Measurements from ENCODE around the gene PCDHB8. TPM values are rescaled to one million over a fixed set of nuclear protein-coding genes. Genes with fewer than 3 reads are reported as not detected.
"Not testable (repeated sequence)": the region's sequence is repeated elsewhere in the genome, so short reads cannot be mapped to it uniquely, and the experiment has no call there.

Gene PCDHB8
- total RNA-seq, 2 experiments from 2014 or later, result not detected

DNA sequence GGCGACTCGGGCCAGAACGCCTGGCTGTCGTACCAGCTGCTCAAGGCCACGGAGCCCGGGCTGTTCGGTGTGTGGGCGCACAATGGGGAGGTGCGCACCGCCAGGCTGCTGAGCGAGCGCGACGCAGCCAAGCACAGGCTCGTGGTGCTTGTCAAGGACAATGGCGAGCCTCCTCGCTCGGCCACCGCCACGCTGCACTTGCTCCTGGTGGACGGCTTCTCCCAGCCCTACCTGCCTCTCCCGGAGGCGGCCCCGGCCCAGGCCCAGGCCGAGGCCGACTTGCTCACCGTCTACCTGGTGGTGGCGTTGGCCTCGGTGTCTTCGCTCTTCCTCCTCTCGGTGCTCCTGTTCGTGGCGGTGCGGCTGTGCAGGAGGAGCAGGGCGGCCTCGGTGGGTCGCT, 16.7 kb downstream of the PCDHB8 start:
- H3K4me3 Mint-ChIP-seq; CTCF ChIA-PET; DNase-seq; H3K36me3 Mint-ChIP-seq (ENCODE audit: low read depth); POLR2A ChIA-PET; H3K4me1 Mint-ChIP-seq; H3K27me3 Mint-ChIP-seq; H3K27ac Mint-ChIP-seq: not testable (repeated sequence)
- H3K9me3 Mint-ChIP-seq, result peaks cover 28% of the 10 kb centered on the region

DNA sequence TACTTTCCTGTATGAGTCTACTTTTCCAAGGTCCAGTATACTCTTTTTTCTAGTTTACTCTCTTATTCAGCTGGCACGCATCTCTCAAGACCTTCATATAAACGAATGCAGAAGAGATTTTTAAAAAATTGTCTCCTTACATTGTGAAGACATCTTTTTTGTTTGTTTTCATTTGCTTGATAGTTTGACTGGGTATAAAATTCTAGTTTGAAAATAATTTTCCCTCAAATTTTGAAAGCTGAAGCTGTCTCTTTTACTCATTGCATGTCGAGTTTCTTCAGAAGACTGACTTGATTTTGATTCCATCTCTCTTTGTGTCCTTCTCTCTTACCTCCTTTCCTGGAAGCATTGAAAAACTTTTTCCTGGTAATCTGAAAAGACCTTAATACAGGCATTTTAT, 18.8 kb downstream of the PCDHB8 start:
- no peaks in the 10 kb centered on the region for H3K4me1 Mint-ChIP-seq
- no peak overlapping the region for H3K27ac Mint-ChIP-seq
- no peaks in the 10 kb centered on the region for H3K36me3 Mint-ChIP-seq (ENCODE audit: low read depth)
- peaks cover 4% of the 10 kb centered on the region for H3K27me3 Mint-ChIP-seq
- CTCF ChIA-PET, result no interaction called here
- no peak overlapping the region for H3K4me3 Mint-ChIP-seq
- POLR2A ChIA-PET, result no interaction called here
- DNase-seq, result no peak
- peaks cover 37% of the 10 kb centered on the region for H3K9me3 Mint-ChIP-seq

DNA sequence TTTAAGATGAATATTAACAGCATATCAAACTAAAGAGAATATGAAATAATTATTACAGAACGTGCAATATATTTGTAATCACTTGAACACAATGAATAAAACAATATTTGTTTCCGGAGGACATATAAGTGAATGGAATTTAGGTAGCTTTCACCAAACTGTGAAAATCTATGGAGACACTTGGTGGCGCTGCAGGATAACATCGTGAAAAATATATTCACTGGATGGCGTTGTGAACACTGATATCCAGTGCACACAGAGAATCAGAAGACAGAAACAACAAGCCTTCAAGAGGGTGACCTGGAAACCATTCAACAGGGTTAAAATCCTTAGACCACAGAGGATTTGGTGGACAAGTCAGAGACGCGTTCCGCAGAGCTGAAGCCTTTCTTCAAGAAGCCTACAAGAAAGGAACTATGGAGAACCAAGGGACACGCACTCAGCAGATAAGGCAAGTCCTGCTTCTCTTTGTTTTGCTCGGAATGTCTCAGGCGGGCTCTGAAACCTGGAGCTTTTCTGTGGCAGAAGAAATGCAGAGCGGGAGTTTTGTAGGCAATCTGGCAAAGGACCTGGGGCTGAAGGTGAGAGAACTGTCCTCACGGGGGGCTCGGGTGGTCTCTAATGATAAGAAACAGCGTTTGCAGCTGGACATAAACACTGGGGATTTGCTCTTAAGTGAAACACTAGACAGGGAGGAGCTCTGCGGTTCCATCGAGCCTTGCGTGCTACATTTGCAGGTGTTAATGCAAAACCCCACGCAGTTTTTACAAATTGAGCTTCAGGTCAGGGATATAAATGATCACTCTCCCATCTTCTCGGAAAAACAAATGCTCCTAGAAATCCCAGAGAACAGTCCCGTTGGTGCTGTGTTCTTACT, 22.0 kb downstream of the PCDHB8 start, which contains the start of gene PCDHB11:
Gene PCDHB11, plus strand, starts transcription at position 269 of the 877 bp plus-strand sequence. Its CDS starts 148 bp downstream, at position 417.
- H3K27ac Mint-ChIP-seq, result no peak within 1 kb of the TSS
- ChIA-PET CTCF (no interaction called here), POLR2A (no interaction called here)
- DNase-seq, result no peak
- H3K36me3 Mint-ChIP-seq (ENCODE audit: low read depth), result peaks cover 2% of the 10 kb centered on the region
- no peak within 1 kb of the TSS for H3K4me3 Mint-ChIP-seq
- H3K27me3 Mint-ChIP-seq, result no peaks in the 10 kb centered on the region
- no peaks in the 10 kb centered on the region for H3K4me1 Mint-ChIP-seq
- H3K9me3 Mint-ChIP-seq, result peaks cover 25% of the 10 kb centered on the region

DNA sequence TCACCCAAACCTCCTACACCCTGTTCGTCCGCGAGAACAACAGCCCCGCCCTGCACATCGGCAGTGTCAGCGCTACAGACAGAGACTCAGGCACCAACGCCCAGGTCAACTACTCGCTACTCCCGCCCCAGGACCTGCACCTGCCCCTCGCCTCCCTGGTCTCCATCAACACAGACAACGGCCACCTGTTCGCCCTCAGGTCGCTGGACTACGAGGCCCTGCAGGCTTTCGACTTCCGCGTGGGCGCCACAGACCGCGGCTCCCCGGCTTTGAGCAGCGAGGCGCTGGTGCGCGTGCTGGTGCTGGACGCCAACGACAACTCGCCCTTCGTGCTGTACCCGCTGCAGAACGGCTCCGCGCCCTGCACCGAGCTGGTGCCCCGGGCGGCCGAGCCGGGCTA, 23.5 kb downstream of the PCDHB8 start:
- H3K27ac Mint-ChIP-seq; H3K4me1 Mint-ChIP-seq; H3K36me3 Mint-ChIP-seq (ENCODE audit: low read depth); H3K4me3 Mint-ChIP-seq; DNase-seq; H3K27me3 Mint-ChIP-seq; POLR2A ChIA-PET; CTCF ChIA-PET: not testable (repeated sequence)
- peaks cover 24% of the 10 kb centered on the region for H3K9me3 Mint-ChIP-seq

DNA sequence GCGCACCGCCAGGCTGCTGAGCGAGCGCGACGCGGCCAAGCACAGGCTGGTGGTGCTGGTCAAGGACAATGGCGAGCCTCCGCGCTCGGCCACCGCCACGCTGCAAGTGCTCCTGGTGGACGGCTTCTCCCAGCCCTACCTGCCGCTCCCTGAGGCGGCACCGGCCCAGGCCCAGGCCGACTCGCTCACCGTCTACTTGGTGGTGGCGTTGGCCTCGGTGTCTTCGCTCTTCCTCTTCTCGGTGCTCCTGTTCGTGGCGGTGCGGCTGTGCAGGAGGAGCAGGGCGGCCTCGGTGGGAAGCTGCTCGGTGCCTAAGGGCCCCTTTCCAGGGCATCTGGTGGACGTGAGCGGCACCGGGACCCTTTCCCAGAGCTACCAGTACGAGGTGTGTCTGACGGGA, 24.1 kb downstream of the PCDHB8 start:
- H3K4me1 Mint-ChIP-seq; POLR2A ChIA-PET; H3K4me3 Mint-ChIP-seq; CTCF ChIA-PET; H3K27ac Mint-ChIP-seq; H3K36me3 Mint-ChIP-seq (ENCODE audit: low read depth); DNase-seq; H3K27me3 Mint-ChIP-seq: not testable (repeated sequence)
- peaks cover 19% of the 10 kb centered on the region for H3K9me3 Mint-ChIP-seq

DNA sequence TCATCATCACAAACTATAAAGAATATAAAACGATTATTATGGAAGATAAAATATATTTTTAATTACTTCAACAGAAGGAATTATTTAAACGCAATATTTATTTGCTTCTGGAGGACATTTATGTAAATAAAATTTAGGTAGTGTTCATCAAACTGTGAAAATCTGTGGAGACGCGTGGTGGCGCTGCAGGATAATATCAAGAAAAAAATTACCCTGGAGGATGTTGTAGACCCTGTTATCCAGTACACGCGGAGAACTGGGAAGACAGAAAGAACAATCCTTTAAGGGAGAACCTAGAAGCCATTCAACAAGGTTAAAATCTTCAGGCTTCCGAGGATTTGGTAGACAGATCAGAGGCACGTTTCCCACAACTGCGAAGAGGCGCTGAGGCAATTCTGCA, 30.9 kb downstream of the PCDHB8 start, which contains the start of gene PCDHB12:
Gene PCDHB12, plus strand, starts transcription at position 242 of the 400 bp plus-strand sequence. CDS start 189 bp downstream, outside the sequence.
- no peak within 1 kb of the TSS for H3K27ac Mint-ChIP-seq
- H3K9me3 Mint-ChIP-seq, result peaks cover 4% of the 10 kb centered on the region
- POLR2A ChIA-PET, result no interaction called here
- H3K27me3 Mint-ChIP-seq, result peaks cover 9% of the 10 kb centered on the region
- CTCF ChIA-PET, result no interaction called here
- no peak within 1 kb of the TSS for H3K4me3 Mint-ChIP-seq
- H3K4me1 Mint-ChIP-seq, result no peaks in the 10 kb centered on the region
- DNase-seq, result no peak
- H3K36me3 Mint-ChIP-seq (ENCODE audit: low read depth), result peaks cover 2% of the 10 kb centered on the region

DNA sequence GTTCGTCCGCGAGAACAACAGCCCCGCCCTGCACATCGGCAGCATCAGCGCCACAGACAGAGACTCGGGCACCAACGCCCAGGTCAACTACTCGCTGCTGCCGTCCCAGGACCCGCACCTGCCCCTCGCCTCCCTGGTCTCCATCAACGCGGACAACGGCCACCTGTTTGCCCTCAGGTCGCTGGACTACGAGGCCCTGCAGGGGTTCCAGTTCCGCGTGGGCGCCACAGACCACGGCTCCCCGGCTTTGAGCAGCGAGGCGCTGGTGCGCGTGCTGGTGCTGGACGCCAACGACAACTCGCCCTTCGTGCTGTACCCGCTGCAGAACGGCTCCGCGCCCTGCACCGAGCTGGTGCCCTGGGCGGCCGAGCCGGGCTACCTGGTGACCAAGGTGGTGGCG, 32.7 kb downstream of the PCDHB8 start:
- DNase-seq; H3K36me3 Mint-ChIP-seq (ENCODE audit: low read depth); POLR2A ChIA-PET; H3K4me3 Mint-ChIP-seq; CTCF ChIA-PET; H3K27ac Mint-ChIP-seq; H3K4me1 Mint-ChIP-seq: not testable (repeated sequence)
- H3K9me3 Mint-ChIP-seq, result peaks cover 11% of the 10 kb centered on the region
- H3K27me3 Mint-ChIP-seq, result peaks cover 12% of the 10 kb centered on the region

DNA sequence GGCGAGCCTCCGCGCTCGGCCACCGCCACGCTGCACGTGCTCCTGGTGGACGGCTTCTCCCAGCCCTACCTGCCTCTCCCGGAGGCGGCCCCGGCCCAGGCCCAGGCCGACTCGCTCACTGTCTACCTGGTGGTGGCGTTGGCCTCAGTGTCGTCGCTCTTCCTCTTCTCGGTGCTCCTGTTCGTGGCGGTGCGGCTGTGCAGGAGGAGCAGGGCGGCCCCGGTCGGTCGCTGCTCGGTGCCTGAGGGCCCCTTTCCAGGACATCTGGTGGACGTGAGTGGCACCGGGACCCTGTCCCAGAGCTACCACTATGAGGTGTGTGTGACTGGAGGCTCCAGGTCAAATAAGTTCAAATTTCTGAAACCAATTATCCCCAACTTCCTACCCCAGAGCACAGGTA, 33.3 kb downstream of the PCDHB8 start:
- CTCF ChIA-PET; H3K4me3 Mint-ChIP-seq; H3K27ac Mint-ChIP-seq; H3K36me3 Mint-ChIP-seq (ENCODE audit: low read depth); H3K4me1 Mint-ChIP-seq; DNase-seq; POLR2A ChIA-PET: not testable (repeated sequence)
- peaks cover 12% of the 10 kb centered on the region for H3K9me3 Mint-ChIP-seq
- H3K27me3 Mint-ChIP-seq, result peaks cover 13% of the 10 kb centered on the region

DNA sequence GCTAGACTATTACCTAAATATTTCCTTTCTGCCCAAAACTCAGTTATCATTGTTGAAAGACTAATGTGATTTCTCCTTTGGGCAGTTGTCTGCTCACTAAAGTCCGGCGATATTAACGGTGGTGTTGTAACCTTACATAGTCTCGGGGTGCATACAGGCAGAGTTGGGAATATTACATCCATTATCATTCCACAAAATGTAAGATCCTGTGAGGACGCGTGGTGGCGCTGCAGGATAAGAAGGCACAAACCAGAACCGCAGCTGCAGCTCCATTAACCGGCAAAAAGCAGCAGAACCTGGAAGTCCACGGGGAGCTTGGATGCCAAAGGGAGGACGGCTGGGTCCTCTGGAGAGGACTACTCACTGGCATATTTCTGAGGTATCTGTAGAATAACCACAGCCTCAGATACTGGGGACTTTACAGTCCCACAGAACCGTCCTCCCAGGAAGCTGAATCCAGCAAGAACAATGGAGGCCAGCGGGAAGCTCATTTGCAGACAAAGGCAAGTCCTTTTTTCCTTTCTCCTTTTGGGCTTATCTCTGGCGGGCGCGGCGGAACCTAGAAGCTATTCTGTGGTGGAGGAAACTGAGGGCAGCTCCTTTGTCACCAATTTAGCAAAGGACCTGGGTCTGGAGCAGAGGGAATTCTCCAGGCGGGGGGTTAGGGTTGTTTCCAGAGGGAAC, 36.2 kb downstream of the PCDHB8 start, which contains the start of gene PCDHB13:
Gene PCDHB13, plus strand, starts transcription at position 264 of the 684 bp plus-strand sequence. Its CDS starts 205 bp downstream, at position 469.
- POLR2A ChIA-PET, DNase-seq: not testable (repeated sequence)

DNA sequence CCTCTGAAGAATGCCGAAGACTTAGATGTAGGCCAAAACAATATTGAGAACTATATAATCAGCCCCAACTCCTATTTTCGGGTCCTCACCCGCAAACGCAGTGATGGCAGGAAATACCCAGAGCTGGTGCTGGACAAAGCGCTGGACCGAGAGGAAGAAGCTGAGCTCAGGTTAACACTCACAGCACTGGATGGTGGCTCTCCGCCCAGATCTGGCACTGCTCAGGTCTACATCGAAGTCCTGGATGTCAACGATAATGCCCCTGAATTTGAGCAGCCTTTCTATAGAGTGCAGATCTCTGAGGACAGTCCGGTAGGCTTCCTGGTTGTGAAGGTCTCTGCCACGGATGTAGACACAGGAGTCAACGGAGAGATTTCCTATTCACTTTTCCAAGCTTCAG, 37.0 kb downstream of the PCDHB8 start:
- H3K9me3 Mint-ChIP-seq, result peaks cover 14% of the 10 kb centered on the region
- H3K4me1 Mint-ChIP-seq; POLR2A ChIA-PET; DNase-seq; H3K4me3 Mint-ChIP-seq; H3K27ac Mint-ChIP-seq; H3K36me3 Mint-ChIP-seq (ENCODE audit: low read depth): not testable (repeated sequence)
- CTCF ChIA-PET, result interaction anchor here (0.6 kb wide), 1 partner anchor 9 kb away, joined by 3 read pairs; the partner anchor contains the start of gene PCDHB14
- peaks cover 15% of the 10 kb centered on the region for H3K27me3 Mint-ChIP-seq

More for the DNA sequence above, 36.2 kb downstream of the PCDHB8 start, which contains the start of gene PCDHB13:
- not testable (repeated sequence) for H3K4me3 Mint-ChIP-seq; H3K36me3 Mint-ChIP-seq (ENCODE audit: low read depth); H3K4me1 Mint-ChIP-seq; H3K27ac Mint-ChIP-seq
- Mint-ChIP-seq H3K9me3 (peaks cover 16% of the 10 kb centered on the region), H3K27me3 (peaks cover 15% of the 10 kb centered on the region)
- CTCF ChIA-PET, result interaction anchor here (0.6 kb wide), 1 partner anchor 9 kb away, joined by 3 read pairs; the partner anchor contains the start of gene PCDHB14

DNA sequence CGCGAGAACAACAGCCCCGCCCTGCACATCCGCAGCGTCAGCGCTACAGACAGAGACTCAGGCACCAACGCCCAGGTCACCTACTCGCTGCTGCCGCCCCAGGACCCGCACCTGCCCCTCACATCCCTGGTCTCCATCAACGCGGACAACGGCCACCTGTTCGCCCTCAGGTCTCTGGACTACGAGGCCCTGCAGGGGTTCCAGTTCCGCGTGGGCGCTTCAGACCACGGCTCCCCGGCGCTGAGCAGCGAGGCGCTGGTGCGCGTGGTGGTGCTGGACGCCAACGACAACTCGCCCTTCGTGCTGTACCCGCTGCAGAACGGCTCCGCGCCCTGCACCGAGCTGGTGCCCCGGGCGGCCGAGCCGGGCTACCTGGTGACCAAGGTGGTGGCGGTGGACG, 37.9 kb downstream of the PCDHB8 start:
- H3K27me3 Mint-ChIP-seq, result peaks cover 12% of the 10 kb centered on the region
- POLR2A ChIA-PET; H3K4me1 Mint-ChIP-seq; DNase-seq; H3K27ac Mint-ChIP-seq; H3K4me3 Mint-ChIP-seq; H3K36me3 Mint-ChIP-seq (ENCODE audit: low read depth); CTCF ChIA-PET: not testable (repeated sequence)
- H3K9me3 Mint-ChIP-seq, result peaks cover 16% of the 10 kb centered on the region

DNA sequence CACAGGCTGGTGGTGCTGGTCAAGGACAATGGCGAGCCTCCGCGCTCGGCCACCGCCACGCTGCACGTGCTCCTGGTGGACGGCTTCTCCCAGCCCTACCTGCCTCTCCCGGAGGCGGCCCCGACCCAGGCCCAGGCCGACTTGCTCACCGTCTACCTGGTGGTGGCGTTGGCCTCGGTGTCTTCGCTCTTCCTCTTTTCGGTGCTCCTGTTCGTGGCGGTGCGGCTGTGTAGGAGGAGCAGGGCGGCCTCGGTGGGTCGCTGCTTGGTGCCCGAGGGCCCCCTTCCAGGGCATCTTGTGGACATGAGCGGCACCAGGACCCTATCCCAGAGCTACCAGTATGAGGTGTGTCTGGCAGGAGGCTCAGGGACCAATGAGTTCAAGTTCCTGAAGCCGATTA, 38.4 kb downstream of the PCDHB8 start:
- POLR2A ChIA-PET; H3K4me3 Mint-ChIP-seq; H3K36me3 Mint-ChIP-seq (ENCODE audit: low read depth); DNase-seq; CTCF ChIA-PET; H3K27ac Mint-ChIP-seq; H3K4me1 Mint-ChIP-seq: not testable (repeated sequence)
- Mint-ChIP-seq H3K27me3 (peaks cover 12% of the 10 kb centered on the region), H3K9me3 (peaks cover 16% of the 10 kb centered on the region)

DNA sequence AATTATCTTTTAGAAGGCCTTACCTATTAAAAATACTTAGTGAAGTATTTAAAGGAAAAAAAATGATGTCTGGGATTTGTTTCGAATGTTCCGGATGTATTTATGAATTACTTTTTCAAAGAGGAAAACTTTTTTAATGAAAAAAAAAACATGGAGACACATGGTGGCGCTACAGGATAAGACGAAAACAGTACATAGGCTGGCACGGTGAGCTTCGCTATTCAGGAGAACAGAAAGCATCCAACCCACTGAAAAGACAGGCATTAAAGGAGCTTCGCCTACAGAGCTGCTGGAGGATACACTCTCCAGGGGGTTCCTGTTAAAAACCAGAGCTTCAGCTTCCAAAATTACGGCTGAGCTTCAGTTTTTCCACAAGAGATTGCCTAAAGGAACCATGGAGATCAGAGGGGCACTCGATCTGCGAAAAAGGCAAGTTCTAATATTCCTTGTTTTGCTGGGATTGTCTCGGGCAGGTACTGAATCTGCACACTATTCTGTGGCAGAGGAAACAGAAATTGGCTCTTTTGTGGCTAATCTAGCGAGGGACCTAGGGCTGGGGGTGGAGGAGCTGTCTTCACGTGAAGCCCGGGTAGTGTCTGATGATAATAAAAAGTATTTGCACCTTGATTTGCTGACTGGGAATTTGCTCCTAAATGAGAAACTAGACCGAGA, 45.7 kb downstream of the PCDHB8 start, which contains the start of gene PCDHB14:
Gene PCDHB14, plus strand, starts transcription at position 232 of the 672 bp plus-strand sequence. Its CDS starts 163 bp downstream, at position 395.
- peaks cover 14% of the 10 kb centered on the region for H3K9me3 Mint-ChIP-seq

More for the DNA sequence above, 45.7 kb downstream of the PCDHB8 start, which contains the start of gene PCDHB14:
- ChIA-PET POLR2A (no interaction called here), CTCF (interaction anchor here (0.6 to 1.2 kb wide), 3 partner anchors 9 to 62 kb away, joined by 3 to 4 read pairs (median 3); partner anchors contain the start of gene PCDHB15)
- no peak within 1 kb of the TSS for H3K4me3 Mint-ChIP-seq
- no peak for DNase-seq
- H3K27ac Mint-ChIP-seq, result no peak within 1 kb of the TSS
- no peaks in the 10 kb centered on the region for H3K36me3 Mint-ChIP-seq (ENCODE audit: low read depth)
- peaks cover 13% of the 10 kb centered on the region for H3K27me3 Mint-ChIP-seq
- H3K4me1 Mint-ChIP-seq, result no peaks in the 10 kb centered on the region
